Activated CD8-positive, alpha-beta memory T cell treated with anti-CD3 and anti-CD28 coated beads, Interleukin-2, amount 50 U/mL, for 24 hours (primary cell): ENCODE data around the gene PROZ.
"Not testable (repeated sequence)": the region's sequence is repeated elsewhere in the genome, so short reads cannot be mapped to it uniquely, and the experiment has no call there.

ENCODE experiments used
- DNase-seq: peaks from one replicate; pipeline ENCODE4 v3.0.0-alpha.2; 2020; ENCODE audit errors: extremely low read depth

Gene PROZ

DNA sequence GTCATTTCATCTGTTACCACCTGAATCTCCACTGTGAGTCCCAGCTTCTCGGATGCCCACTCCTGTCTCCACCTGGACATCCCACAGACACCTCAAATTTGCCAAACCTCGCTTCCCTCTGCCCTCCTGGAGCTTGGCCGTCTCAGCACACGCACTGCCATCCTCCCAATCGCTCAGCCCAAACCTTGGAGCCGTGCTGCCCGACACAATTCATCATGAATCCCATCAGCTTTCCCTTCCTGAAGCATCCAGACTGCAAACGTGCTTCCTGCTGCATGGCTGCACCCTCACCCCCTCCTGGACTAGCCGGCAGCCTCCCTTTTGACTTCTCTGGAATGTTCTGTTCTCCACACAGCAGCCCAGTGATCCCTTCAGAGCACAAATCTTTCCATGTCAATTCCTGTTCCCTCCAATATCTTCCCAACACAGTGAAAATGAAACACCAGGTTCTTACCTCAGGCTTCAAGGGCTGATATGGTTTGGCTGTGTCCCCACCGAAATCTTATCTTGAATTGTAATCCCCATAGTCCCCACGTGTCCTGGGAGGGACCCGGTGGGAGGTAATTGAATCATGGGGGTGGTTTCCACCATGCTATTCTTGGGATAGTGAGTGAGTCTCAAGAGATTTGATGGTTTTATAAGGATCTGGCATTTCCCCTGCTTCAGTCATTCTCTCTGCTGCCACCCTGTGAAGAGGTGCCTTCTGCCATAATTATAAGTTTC lies 1.1 kb upstream of the PROZ start:
- no peak for DNase-seq

GRCh38 chr13:113158946-113159345 lies 498 bp downstream of the PROZ start:
- DNase-seq = no peak

DNA sequence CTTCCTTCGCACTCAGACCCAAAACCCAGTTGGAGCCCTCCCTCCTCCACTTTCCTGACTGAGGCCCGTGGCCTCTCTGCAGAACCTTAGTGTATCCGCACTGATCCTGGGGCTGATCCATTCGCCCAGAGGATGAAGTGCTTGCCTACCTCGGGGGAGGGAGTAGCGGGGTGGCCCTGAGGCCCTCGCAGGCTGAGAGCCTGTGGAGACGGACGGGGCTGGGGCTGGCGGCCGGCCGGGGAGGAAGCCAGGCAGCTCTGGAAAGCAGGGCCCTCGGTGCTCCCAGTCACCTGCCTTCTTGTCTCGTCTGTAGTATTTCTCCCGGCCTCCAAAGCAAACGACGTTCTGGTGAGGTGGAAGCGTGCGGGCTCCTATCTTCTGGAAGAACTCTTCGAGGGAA lies 1.3 kb downstream of the PROZ start:
- DNase-seq = no peak

DNA sequence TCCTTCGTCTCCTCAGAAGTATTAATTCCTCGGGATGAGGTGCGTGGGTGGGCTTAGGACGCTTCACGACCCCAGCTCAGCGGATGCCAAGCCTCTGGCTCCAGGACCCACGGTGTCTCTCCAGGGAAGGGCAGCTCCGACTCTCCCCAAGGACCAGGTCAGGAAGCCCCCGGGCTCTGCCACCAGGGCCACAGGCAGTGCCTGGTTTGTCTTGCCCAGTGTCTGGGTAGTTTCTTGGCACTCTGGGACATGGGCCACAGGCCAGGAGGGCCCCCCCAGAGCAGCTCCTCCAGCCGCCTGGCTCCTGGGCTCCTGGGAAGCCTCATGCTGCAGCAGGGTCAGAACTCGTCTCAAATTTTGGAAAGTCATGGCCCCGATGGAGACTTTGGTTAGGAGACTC lies 2.5 kb downstream of the PROZ start:
- DNase-seq = no peak

GRCh38 chr13:113161433-113161832 lies 3.0 kb downstream of the PROZ start:
- no peak for DNase-seq

- DNase-seq = not testable (repeated sequence)
Observed at GRCh38 chr13:113161975-113162374, 3.5 kb downstream of the PROZ start.

GRCh38 chr13:113162783-113163685 lies 4.6 kb downstream of the PROZ start:
- no peak for DNase-seq

- no peak for DNase-seq
Observed at GRCh38 chr13:113164492-113164891, 6.0 kb downstream of the PROZ start.

DNA sequence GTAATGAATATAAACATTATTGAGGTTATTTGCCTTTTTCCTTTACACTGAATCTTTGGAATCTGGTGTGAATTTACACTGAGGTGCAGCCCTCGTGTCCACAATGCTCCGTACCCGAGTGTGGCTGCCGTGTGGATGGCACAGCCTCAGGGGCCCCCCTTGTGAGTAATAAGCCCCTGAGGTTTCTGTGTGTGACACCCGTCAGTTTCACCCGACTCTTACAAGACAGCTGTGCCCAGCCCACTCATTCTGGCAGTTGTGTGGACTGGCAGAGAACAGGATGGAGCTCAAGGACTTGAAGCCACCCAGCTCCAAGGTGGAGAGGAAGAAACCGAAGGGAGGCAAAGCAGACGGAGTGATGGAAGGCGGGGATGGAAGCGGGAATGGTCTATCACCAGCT lies 7.8 kb downstream of the PROZ start:
- DNase-seq = no peak

- no peak for DNase-seq
Observed at GRCh38 chr13:113166681-113167080, 8.2 kb downstream of the PROZ start.

DNA sequence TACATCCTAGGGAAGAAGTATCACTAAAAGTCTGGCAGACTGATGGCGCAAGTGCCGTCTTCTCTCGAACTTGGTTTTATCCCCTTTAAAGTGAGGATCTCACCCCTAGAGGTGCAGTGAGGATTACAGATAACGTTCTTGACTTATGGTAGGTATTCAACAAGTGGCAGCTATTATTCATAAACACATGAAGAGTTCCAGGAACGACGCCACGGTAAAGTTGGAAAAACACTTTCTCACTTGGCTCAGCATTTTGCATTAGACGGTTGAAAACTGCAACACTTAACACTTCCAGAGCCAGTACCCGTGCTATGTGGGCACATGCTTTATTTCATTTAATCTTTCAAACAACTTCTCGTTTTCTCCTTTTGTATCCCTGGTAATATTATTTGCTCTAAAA lies 8.7 kb downstream of the PROZ start:
- DNase-seq = no peak

- DNase-seq = no peak
Observed at GRCh38 chr13:113167575-113167974, 9.1 kb downstream of the PROZ start.

DNA sequence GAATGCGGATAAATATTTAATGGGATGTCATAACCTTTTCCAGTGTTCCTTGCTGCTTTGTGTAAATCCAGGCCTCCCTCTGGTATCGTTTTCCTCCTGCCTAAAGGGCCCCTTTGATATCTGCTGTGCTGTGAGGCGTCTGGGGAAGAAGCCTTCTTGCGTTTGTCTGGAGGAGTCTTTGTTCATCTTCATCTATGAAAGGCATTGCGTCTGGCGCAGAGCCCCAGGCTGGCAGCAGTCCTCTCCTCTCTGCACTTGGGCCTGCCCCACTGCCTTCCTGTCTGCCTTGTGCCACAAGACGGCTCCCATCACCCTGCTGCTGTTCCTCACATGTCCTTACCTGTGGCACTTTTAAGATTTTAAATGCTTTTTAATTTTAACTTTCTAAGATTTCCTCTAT lies 9.8 kb downstream of the PROZ start:
- DNase-seq = no peak

GRCh38 chr13:113169277-113170272 lies 11.1 kb downstream of the PROZ start:
- no peak for DNase-seq

GRCh38 chr13:113170511-113170910 lies 12.1 kb downstream of the PROZ start:
- no peak for DNase-seq

- no peak for DNase-seq
Observed at GRCh38 chr13:113171250-113172125, 13.0 kb downstream of the PROZ start.

DNA sequence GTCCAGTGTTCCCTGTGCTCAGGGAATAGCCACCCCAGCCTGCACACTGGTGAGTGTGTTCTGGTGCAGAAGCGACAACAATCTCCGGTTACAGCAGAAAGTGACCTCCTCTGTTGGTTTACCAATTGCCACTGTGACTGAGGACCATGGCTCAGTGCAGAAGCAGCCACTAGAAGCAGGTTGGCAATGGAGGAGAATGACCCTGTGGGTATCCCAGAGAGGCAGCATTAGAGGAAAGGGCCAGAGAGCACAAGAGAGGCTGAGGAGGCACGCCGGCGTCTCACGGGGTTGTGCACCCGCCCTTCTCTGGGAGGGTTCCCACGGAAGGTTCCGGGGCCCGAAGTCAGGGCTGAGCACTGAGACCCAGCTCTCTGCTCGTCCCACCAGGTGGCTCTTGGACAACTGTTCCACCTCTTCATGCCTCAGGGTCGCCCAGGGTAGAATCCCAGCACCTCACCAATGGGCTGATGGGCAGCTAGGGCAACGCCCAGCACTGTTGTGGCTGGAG lies 14.0 kb downstream of the PROZ start:
- DNase-seq = no peak

DNA sequence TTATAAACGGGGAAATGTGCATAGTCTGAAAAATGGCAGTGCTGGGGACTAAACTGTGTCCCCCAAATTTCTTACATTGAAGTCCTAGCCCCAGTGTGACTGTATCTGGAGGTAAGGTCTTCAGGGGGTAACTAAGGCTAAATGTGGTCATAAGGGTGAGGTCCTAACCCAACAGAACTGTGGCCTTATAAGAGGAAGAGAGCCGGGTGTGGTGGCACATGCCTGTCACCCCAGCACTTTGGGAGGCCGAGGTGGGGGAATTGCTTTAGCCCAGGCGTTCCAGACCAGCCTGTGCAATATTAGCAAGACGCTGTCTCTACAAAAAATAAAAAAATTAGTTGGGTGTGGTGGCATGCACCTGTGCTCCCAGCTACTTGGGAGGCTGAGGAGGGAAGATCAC lies 17.8 kb downstream of the PROZ start:
- DNase-seq = no peak

GRCh38 chr13:113176822-113177221 lies 18.4 kb downstream of the PROZ start:
- DNase-seq = no peak

GRCh38 chr13:113178070-113178895 lies 19.8 kb downstream of the PROZ start:
- no peak for DNase-seq
